GM18861 (cell line): ENCODE measurements around the gene LPCAT3.

Source experiments
- ATAC-seq: cut with Tn5 transposase; IDR thresholded peaks from one replicate; pipeline ENCODE4 v1.9.1; 2021; ENCODE audit not compliant: unreplicated experiment

LPCAT3 gene

GRCh38 chr12:6954316-6955107, 63.8 kb downstream of the LPCAT3 start:
- no peak for ATAC-seq

GRCh38 chr12:6953442-6954315, 64.6 kb downstream of the LPCAT3 start:
- peak; percentile 35 for ATAC-seq

- ATAC-seq: no peak
Observed at GRCh38 chr12:6952863-6953441, 65.3 kb downstream of the LPCAT3 start.

- no peak for ATAC-seq
Observed at GRCh38 chr12:6952121-6952862, 66.0 kb downstream of the LPCAT3 start.

- ATAC-seq: no peak
Observed at GRCh38 chr12:6951551-6952120, 66.6 kb downstream of the LPCAT3 start.

GRCh38 chr12:6950811-6951540, 67.3 kb downstream of the LPCAT3 start, which contains the start of gene PTPN6:
TSS of gene PTPN6 (plus strand) at chr12:6951356. CDS start at chr12:6951513, 157 bp downstream.
- peak; percentile 26 for ATAC-seq

GRCh38 chr12:6950401-6950801, 67.9 kb downstream of the LPCAT3 start:
- no peak for ATAC-seq

GRCh38 chr12:6948873-6949594, 69.2 kb downstream of the LPCAT3 start:
- ATAC-seq: no peak

- no peak for ATAC-seq
Observed at GRCh38 chr12:6947615-6948014, 70.7 kb downstream of the LPCAT3 start.

GRCh38 chr12:6946920-6947374, 71.3 kb downstream of the LPCAT3 start:
- no peak for ATAC-seq

GRCh38 chr12:6946033-6946919, 72.0 kb downstream of the LPCAT3 start:
- peak; percentile 18 for ATAC-seq

- no peak for ATAC-seq
Observed at GRCh38 chr12:6945613-6946012, 72.7 kb downstream of the LPCAT3 start.

- peak; percentile 40 for ATAC-seq
Observed at GRCh38 chr12:6944381-6945186, 73.7 kb downstream of the LPCAT3 start.

- ATAC-seq: peak; percentile 29
Observed at GRCh38 chr12:6943722-6944380, 74.4 kb downstream of the LPCAT3 start, which contains the start of the genes C12orf57 and RNU7-1. TSS of gene C12orf57 (plus strand) at chr12:6944022. CDS start at chr12:6944122, 100 bp downstream. TSS of gene RNU7-1 (plus strand) at chr12:6943816.

- peak; percentile 21 for ATAC-seq
Observed at GRCh38 chr12:6943389-6943721, 74.9 kb downstream of the LPCAT3 start.

GRCh38 chr12:6942331-6942665, 76.0 kb downstream of the LPCAT3 start:
- ATAC-seq: no peak

GRCh38 chr12:6941782-6942181, 76.5 kb downstream of the LPCAT3 start:
- no peak for ATAC-seq
